K562 (cell line): Measurements from ENCODE around the gene NXPH4. TPM values are rescaled to one million over a fixed set of nuclear protein-coding genes. Genes with fewer than 3 reads are reported as not detected.
A peak's percentile ranks its signal among the peaks of the same experiment; 100 is the strongest.

Experiments
- ATAC-seq: fragments of 200-7000 bp; cut with Tn5 transposase; 3 replicates; pipeline ENCODE4 v1.9.1; 2020; ENCODE audit warnings: moderate library complexity
- BruUV-seq: library from RNA; stranded (reverse); fragments of 400-500 nt; replicated peaks from 2 replicates; lab custom pipeline; 2021; lab: Mats Ljungman, UMichigan
- CTCF ChIA-PET: fragments of 300-600 bp; formaldehyde crosslinking; extraction: SDS; loops from one replicate; lab custom pipeline; 2021; ENCODE audit warnings: low intra/inter-chr PET ratio; lab: Yijun Ruan, JAX
- POLR2A ChIA-PET: fragments of 300-600, 350-650 bp; sonication (Branson Sonifier 250); formaldehyde crosslinking; extraction: SDS; loops from one replicate; lab custom pipeline; 2021; ENCODE audit warnings: antibody characterized with exemption, inconsistent platforms; lab: Yijun Ruan, JAX
- DNase-seq, 4 experiments: peaks; one replicate each; pipeline versions ENCODE4 v3.0.0 to v3.0.0-alpha.2; 2011 to 2018; ENCODE audit warnings: low spot score in 3 of 4, mixed read lengths in 3 of 4; ENCODE audit errors: extremely low read depth in 1 of 4
- FAIRE-seq: peaks from 2 replicates; lab custom pipeline; 2011; peaks lifted over from hg19 to GRCh38; lab: Jason Lieb, UNC
- H2AFZ ChIP-seq: 2 replicates; pipeline ENCODE4 v1.6.0; 2011; ENCODE audit warnings: low read depth, low read length, control low read depth, inconsistent platforms
- H3K27ac ChIP-seq: fragments of 200-600 bp; 3 replicates; pipeline ENCODE4 v1.8.0; 2011; ENCODE audit warnings: low read depth, mild to moderate bottlenecking, control low read depth, inconsistent platforms, low read length, moderate library complexity, mixed read lengths; ENCODE audit errors: extremely low read depth
- H3K27me3 ChIP-seq, 2 experiments: fragments of 300-600 bp in 1 of 2; 2 replicates in 1 of 2; 3 replicates in 1 of 2; pipeline versions ENCODE4 v1.6.0 to v1.8.0; 2011; ENCODE audit warnings: inconsistent platforms in 2 of 2, low read length in 2 of 2, mild to moderate bottlenecking in 1 of 2, mixed read lengths in 1 of 2, moderate library complexity in 1 of 2; ENCODE audit not compliant: control insufficient read depth in 2 of 2, insufficient read depth in 2 of 2
- H3K36me3 ChIP-seq: fragments of 300-600 bp; 3 replicates; pipeline ENCODE4 v1.8.0; 2011; ENCODE audit warnings: mild to moderate bottlenecking, low read length, inconsistent platforms; ENCODE audit not compliant: control insufficient read depth, insufficient read depth
- H3K4me1 ChIP-seq, 2 experiments: fragments of 200-600 bp in 1 of 2; replicated peaks in 1 of 2; 2 replicates in 1 of 2; 3 replicates in 1 of 2; pipeline versions ENCODE4 v1.5.1 to v1.8.0; 2011; ENCODE audit warnings: inconsistent platforms in 2 of 2, low read length in 2 of 2, mild to moderate bottlenecking in 1 of 2, mixed read lengths in 1 of 2, moderate library complexity in 1 of 2; ENCODE audit not compliant: control insufficient read depth in 2 of 2, insufficient read depth in 2 of 2
- H3K4me2 ChIP-seq: 2 replicates; pipeline ENCODE4 v1.6.1; 2011; ENCODE audit warnings: low read length, control low read depth, inconsistent platforms, mixed read lengths; ENCODE audit not compliant: insufficient read depth
- H3K4me3 ChIP-seq: fragments of 200-600 bp; sonication (generic), shearing (Covaris generic); 2 replicates; pipeline ENCODE4 v1.5.1; 2016; ENCODE audit warnings: control low read depth, inconsistent platforms
- H3K79me2 ChIP-seq: fragments of 200-600 bp; 3 replicates; pipeline ENCODE4 v1.8.0; 2011; ENCODE audit warnings: low read length, inconsistent platforms; ENCODE audit not compliant: control insufficient read depth, insufficient read depth
- H3K9ac ChIP-seq, 2 experiments: 2 replicates each; pipeline versions ENCODE4 v1.6.0 to v1.6.1; 2011; ENCODE audit warnings: low read depth in 2 of 2, low read length in 2 of 2, control low read depth in 1 of 2, inconsistent platforms in 1 of 2, mild to moderate bottlenecking in 1 of 2, mixed read lengths in 1 of 2; ENCODE audit not compliant: insufficient read depth in 1 of 2
- H3K9me1 ChIP-seq: one replicate; pipeline ENCODE4 v1.6.0; 2011; ENCODE audit warnings: inconsistent platforms, mild to moderate bottlenecking, low read length, moderate library complexity; ENCODE audit not compliant: control insufficient read depth, insufficient read depth
- H3K9me3 ChIP-seq: replicated peaks from 2 replicates; pipeline ENCODE4 v1.5.1; 2011; ENCODE audit warnings: low read depth, low read length, inconsistent platforms; ENCODE audit not compliant: control insufficient read depth, insufficient read depth
- H4K20me1 ChIP-seq: replicated peaks from 2 replicates; pipeline ENCODE4 v1.6.1; 2011; ENCODE audit warnings: low read length, inconsistent platforms, mixed read lengths; ENCODE audit not compliant: control insufficient read depth, insufficient read depth
- ZNF174 ChIP-seq: fragments of 250-450 bp; sonication (Bioruptor Pico); IDR thresholded peaks from 2 replicates; pipeline ENCODE4 v1.4.0; 2020; ENCODE audit warnings: mild to moderate bottlenecking
- ZNF586 ChIP-seq: fragments of 450-650 bp; formaldehyde crosslinking; conservative IDR thresholded peaks from 2 replicates; pipeline ENCODE4 v1.4.0; 2020; ENCODE audit warnings: mild to moderate bottlenecking, moderate library complexity
- WGBS: fragments of 100-300 bp; shearing (Covaris generic); methylation state at CpG from one replicate; pipeline ENCODE4 v1.1.6; 2016; ENCODE audit warnings: low coverage, mixed read lengths; ENCODE audit not compliant: insufficient coverage; ENCODE audit errors: missing lambda C conversion rate; 5-methylcytosine and 5-hydroxymethylcytosine counted together
- in situ Hi-C: fragments of 300-500 bp; cut with MboI; formaldehyde crosslinking; loops from 4 replicates; pipeline ENCODE4 v1.15.0; 2018; ENCODE audit warnings: inconsistent platforms, mixed read lengths
- intact Hi-C: fragments of 100-400 bp; cut with micrococcal nuclease; formaldehyde crosslinking; loops from 2 replicates; pipeline ENCODE4 v1.14.2; 2022
- polyA plus RNA-seq, 8 experiments: library from polyadenylated mRNA; depleted of rRNA in 4 of 8; stranded (reverse) in 5 of 8; unstranded in 3 of 8; fragments of >200 nt; fragmentation: Nextera tagmentation in 2 of 8; fragmentation: Illumina TruSeq in 1 of 8; extraction: Ambion mirVana in 2 of 8; extraction: Trizol in 1 of 8; gene quantifications; 2 replicates each; pipeline versions ENCODE4 v1.2.1 to v1.2.3, GENCODE V29; 2011 to 2014; ENCODE audit warnings: inconsistent platforms in 1 of 8, missing spikeins in 1 of 8
- total RNA-seq, 7 experiments: library from RNA; depleted of rRNA in 6 of 7; stranded (reverse); fragments of >200 nt in 6 of 7; fragmentation: Illumina TruSeq in 2 of 7; extraction: Trizol in 2 of 7; gene quantifications; 2 replicates each; pipeline versions ENCODE4 v1.2.1 to v1.2.3, GENCODE V29; 2011 to 2021; ENCODE audit warnings: low replicate concordance in 1 of 7
- TF ChIP-seq, protein P1 (sequence below), 3 experiments: IDR thresholded peaks in 2 of 3; conservative IDR thresholded peaks in 1 of 3; 2 replicates each; pipeline ENCODE4 v1.5.1; 2011 to 2012; ENCODE audit warnings: low read length in 3 of 3, mild to moderate bottlenecking in 3 of 3, control low read depth in 2 of 3, improper control_type of control experiment in 1 of 3, inconsistent platforms in 1 of 3, low read depth in 1 of 3, mixed read lengths in 1 of 3, moderate library complexity in 1 of 3; ENCODE audit not compliant: insufficient read depth in 2 of 3
- TF ChIP-seq, protein P2 (sequence below): IDR thresholded peaks from 2 replicates; pipeline ENCODE4 v1.6.1; 2011; ENCODE audit warnings: borderline replicate concordance, low read depth, mild to moderate bottlenecking, moderate library complexity, low read length; ENCODE audit not compliant: insufficient read depth, poor library complexity, severe bottlenecking
- TF ChIP-seq, protein P3 (sequence below): fragments of 150-350 bp; conservative IDR thresholded peaks from 2 replicates; pipeline ENCODE4 v1.6.1; 2014; ENCODE audit warnings: low read length

Gene NXPH4
- total and polyA plus RNA-seq, 9 of the 15 experiments (the other 6 are each of a cell fraction or from before 2014, with no cell fraction given), result 0.49 to 2.7 (median 1.1) TPM; not detected in 4

DNA sequence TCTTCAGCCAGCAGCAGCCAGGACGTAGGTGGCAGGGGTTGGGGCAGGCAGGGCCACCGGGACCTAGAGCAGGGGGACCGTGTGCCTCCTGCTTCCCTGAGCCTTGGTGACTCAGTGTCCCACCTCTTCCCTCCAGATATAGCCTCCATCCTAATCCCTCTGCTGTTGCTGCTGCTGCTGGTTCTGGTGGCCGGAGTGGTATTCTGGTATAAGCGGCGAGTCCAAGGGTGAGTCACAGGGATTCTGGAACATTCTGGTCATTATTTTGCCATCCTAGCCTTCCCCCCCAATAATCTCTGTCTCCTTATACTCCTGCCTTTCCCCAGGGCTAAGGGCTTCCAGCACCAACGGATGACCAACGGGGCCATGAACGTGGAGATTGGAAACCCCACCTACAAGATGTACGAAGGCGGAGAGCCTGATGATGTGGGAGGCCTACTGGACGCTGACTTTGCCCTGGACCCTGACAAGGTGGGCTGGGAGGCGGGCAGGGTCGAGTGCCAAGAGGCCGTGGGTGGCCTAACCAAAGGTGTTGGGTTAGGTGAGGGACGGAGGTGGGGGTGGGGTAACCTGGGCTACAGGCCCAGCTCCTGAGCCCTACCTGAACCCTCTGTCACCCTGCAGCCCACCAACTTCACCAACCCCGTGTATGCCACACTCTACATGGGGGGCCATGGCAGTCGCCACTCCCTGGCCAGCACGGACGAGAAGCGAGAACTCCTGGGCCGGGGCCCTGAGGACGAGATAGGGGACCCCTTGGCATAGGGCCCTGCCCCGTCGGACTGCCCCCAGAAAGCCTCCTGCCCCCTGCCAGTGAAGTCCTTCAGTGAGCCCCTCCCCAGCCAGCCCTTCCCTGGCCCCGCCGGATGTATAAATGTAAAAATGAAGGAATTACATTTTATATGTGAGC lies 4.5 kb upstream of the NXPH4 start:
- Histone ChIP-seq H3K27ac (no peak overlapping the region), H3K27me3 (peaks cover 18 to 68% of the 10 kb centered on the region in 2 experiments; a peak in 4 of 5 replicates), H4K20me1 (peaks cover 17% of the 10 kb centered on the region; the same call in 1 of the 2 replicates), H3K79me2 (no peaks in the 10 kb centered on the region), H2AFZ (no peak overlapping the region), H3K36me3 (no peaks in the 10 kb centered on the region), H3K4me3 (no peak overlapping the region), H3K9me1 (peaks cover 2% of the 10 kb centered on the region), H3K4me1 (peaks cover 11 to 52% of the 10 kb centered on the region in 2 experiments; a peak in 4 of 5 replicates), H3K9me3 (no peaks in the 10 kb centered on the region), H3K9ac (peak overlapping the region in 1 of 2 experiments; percentile 67; a peak in 1 of 4 replicates), H3K4me2 (no peak overlapping the region)
- no peak for ATAC-seq
- CTCF ChIA-PET, result interaction anchor here (0.5 to 7.2 kb wide), 6 partner anchors 17 to 251 kb away, joined by 3 to 186 read pairs (median 13); partner anchors contain the start of gene SHMT2
- TF ChIP-seq, protein P1, sequence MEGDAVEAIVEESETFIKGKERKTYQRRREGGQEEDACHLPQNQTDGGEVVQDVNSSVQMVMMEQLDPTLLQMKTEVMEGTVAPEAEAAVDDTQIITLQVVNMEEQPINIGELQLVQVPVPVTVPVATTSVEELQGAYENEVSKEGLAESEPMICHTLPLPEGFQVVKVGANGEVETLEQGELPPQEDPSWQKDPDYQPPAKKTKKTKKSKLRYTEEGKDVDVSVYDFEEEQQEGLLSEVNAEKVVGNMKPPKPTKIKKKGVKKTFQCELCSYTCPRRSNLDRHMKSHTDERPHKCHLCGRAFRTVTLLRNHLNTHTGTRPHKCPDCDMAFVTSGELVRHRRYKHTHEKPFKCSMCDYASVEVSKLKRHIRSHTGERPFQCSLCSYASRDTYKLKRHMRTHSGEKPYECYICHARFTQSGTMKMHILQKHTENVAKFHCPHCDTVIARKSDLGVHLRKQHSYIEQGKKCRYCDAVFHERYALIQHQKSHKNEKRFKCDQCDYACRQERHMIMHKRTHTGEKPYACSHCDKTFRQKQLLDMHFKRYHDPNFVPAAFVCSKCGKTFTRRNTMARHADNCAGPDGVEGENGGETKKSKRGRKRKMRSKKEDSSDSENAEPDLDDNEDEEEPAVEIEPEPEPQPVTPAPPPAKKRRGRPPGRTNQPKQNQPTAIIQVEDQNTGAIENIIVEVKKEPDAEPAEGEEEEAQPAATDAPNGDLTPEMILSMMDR (IDR thresholded peaks at IDR 0.05 in 2 of 3, conservative IDR thresholded peaks at IDR 0.05 in 1 of 3; ENCODE audit: insufficient read depth in 2 of 3, low read depth in 1 of 3, low read length in 3 of 3), result peak in 2 of 3 experiments; percentile 37 to 47; a peak in 2 of 6 replicates
- TF ChIP-seq ZNF586 (CRISPR knock-in tag) (no peak), ZNF174 (CRISPR knock-in tag) (no peak)
- TF ChIP-seq, protein P2, sequence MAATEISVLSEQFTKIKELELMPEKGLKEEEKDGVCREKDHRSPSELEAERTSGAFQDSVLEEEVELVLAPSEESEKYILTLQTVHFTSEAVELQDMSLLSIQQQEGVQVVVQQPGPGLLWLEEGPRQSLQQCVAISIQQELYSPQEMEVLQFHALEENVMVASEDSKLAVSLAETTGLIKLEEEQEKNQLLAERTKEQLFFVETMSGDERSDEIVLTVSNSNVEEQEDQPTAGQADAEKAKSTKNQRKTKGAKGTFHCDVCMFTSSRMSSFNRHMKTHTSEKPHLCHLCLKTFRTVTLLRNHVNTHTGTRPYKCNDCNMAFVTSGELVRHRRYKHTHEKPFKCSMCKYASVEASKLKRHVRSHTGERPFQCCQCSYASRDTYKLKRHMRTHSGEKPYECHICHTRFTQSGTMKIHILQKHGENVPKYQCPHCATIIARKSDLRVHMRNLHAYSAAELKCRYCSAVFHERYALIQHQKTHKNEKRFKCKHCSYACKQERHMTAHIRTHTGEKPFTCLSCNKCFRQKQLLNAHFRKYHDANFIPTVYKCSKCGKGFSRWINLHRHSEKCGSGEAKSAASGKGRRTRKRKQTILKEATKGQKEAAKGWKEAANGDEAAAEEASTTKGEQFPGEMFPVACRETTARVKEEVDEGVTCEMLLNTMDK, result peak; percentile 45
- TF ChIP-seq, protein P3, sequence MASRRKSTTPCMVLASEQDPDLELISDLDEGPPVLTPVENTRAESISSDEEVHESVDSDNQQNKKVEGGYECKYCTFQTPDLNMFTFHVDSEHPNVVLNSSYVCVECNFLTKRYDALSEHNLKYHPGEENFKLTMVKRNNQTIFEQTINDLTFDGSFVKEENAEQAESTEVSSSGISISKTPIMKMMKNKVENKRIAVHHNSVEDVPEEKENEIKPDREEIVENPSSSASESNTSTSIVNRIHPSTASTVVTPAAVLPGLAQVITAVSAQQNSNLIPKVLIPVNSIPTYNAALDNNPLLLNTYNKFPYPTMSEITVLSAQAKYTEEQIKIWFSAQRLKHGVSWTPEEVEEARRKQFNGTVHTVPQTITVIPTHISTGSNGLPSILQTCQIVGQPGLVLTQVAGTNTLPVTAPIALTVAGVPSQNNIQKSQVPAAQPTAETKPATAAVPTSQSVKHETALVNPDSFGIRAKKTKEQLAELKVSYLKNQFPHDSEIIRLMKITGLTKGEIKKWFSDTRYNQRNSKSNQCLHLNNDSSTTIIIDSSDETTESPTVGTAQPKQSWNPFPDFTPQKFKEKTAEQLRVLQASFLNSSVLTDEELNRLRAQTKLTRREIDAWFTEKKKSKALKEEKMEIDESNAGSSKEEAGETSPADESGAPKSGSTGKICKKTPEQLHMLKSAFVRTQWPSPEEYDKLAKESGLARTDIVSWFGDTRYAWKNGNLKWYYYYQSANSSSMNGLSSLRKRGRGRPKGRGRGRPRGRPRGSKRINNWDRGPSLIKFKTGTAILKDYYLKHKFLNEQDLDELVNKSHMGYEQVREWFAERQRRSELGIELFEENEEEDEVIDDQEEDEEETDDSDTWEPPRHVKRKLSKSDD, result no peak
- 18% methylated on average over 23 of the region's 27 CpGs for WGBS
- no peak for FAIRE-seq
- intact Hi-C loops, result loop anchor here (2.0 kb wide), 1 partner anchor 241 kb away; no protein-coding TSS in a partner anchor
- BruUV-seq, result no TSS peak
- POLR2A ChIA-PET, result interaction anchor here (1.2 kb wide), 2 partner anchors 18 to 302 kb away, joined by 3 to 4 read pairs; partner anchors contain the start of gene SHMT2
- in situ Hi-C loops, result no loop called here
- DNase-seq, result no peak
